ENCODE data around the gene PLAC8L1.
A peak's percentile ranks its signal among the peaks of the same experiment; 100 is the strongest.
"Not testable (repeated sequence)": the region's sequence is repeated elsewhere in the genome, so short reads cannot be mapped to it uniquely, and the experiment has no call there.

The PLAC8L1 gene, protein sequence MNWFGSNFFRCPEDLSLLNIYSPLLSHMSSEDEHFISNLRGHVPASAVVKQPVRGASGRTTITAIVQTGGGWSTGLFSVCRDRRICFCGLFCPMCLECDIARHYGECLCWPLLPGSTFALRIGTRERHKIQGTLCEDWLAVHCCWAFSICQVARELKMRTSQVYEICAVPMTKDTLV

DNA sequence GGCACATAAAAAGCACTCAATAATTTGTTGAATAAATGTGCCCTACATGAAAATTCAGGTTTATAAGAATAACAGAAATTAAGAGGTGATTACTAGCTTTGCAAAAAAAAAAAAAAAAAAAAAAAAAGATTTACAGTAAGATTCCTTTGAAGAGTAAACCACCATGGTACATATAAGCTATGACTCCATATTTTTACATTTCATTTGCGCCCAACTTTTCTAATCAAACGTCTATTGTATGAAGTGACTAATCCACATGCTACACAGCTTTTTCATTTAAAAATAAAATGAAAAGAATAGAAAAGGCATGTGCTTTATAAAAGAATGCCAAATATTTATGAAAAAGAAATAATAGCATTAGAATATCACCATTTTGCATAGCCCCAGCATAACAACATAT, at the start of gene PLAC8L1:
TSS of gene PLAC8L1 (minus strand) at position 101 of the 400 bp plus-strand sequence. CDS start 1,266 bp downstream, outside the sequence.
- FAIRE-seq (no peak), DNase-seq (ENCODE audit: insufficient read length, low spot score) (no peak)

DNA sequence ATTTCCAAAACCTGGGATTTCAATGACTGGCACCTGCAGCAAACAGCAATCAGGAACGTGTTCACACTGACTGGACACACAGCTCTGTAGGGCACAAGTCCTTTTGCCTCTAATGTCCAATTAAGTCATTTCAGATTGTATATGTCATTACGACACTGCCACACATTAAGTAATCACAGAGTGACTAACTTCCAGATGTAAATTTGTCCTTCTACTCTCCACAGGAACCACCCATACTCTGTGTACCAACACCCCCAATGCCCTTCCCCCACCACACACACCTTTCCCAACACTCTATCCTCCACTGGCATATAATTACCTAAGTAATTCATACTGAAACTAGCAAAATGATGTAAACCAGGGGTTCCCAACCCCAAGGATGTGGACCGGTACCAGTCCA, 46.6 kb upstream of the PLAC8L1 start:
- DNase-seq (ENCODE audit: insufficient read length, low spot score) (no peak), FAIRE-seq (no peak)

GRCh38 chr5:146137967-146138403, 32.6 kb upstream of the PLAC8L1 start:
- FAIRE-seq (no peak), DNase-seq (ENCODE audit: insufficient read length, low spot score) (no peak)

GRCh38 chr5:146130440-146131045, 25.2 kb upstream of the PLAC8L1 start:
- FAIRE-seq (no peak), DNase-seq (ENCODE audit: insufficient read length, low spot score) (peak; percentile 7)

DNA sequence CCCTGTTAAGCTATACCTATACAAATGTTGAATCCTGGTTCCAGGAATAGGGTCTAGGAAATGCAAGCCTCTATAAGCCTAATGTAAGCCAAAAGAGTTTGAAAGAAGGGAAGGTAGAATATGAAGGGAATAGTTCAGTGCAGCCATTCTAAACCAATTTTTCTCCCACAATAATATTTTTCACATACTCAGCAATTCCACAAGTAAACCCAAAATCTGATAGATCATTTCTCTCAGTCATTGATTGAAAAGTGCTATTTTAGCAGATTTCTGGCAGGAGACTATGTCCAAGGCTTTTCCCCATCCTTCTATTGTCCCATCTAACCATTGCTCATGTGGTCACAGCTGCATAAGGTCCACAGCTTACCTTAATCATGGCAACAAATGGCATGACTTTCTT, 20.7 kb upstream of the PLAC8L1 start:
- no peak for FAIRE-seq
- no peak for DNase-seq (ENCODE audit: insufficient read length, low spot score)

GRCh38 chr5:146124580-146124979, 19.2 kb upstream of the PLAC8L1 start:
- FAIRE-seq (no peak), DNase-seq (ENCODE audit: insufficient read length, low spot score) (no peak)

- DNase-seq (ENCODE audit: insufficient read length, low spot score); FAIRE-seq: not testable (repeated sequence)
Observed at GRCh38 chr5:146121451-146121850, 16.1 kb upstream of the PLAC8L1 start.

DNA sequence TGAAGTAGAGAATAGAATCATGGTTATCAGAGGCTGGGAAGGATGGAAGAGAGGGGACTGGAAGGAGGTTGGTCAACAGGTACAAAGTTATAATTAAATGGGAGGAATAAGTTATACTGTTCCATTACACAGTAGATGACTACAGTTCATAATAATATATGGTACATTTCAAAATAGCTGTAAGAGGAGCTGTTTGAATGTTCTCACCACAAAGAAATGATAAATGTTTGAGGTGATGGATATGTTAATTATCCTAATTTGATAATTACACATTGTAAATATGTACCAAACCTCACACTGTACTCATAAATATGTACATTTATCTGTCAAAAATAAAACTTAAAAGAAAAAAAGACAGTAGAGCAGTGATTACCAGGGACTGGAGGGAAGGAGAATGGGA, 12.9 kb upstream of the PLAC8L1 start:
- FAIRE-seq (no peak), DNase-seq (ENCODE audit: insufficient read length, low spot score) (no peak)

DNA sequence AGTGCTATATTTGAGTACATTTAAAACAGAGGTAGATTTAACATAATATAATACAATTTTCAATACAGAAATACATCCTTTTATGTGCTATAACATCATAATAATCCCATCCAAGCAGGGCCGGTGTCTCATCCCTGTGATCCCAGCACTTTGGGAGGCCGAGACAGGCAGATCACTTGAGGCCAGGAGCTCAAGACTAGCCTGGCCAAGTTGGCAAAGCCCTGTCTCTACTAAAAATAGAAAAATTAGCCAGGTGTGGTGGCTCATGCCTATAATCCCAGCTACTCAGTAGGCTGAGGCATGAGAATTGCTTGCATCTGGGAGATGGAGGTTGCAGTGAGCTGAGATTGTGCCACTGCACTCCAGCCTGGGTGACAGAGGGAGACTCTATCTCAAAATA, 11.8 kb upstream of the PLAC8L1 start:
- not testable (repeated sequence) for FAIRE-seq; DNase-seq (ENCODE audit: insufficient read length, low spot score)

GRCh38 chr5:146116361-146116760, 11.0 kb upstream of the PLAC8L1 start:
- FAIRE-seq (no peak), DNase-seq (ENCODE audit: insufficient read length, low spot score) (no peak)

GRCh38 chr5:146112476-146112875, 7.1 kb upstream of the PLAC8L1 start:
- no peak for FAIRE-seq

GRCh38 chr5:146111409-146111808, 6.0 kb upstream of the PLAC8L1 start:
- FAIRE-seq (no peak), DNase-seq (ENCODE audit: insufficient read length, low spot score) (no peak)

More at GRCh38 chr5:146112476-146112875, 7.1 kb upstream of the PLAC8L1 start:
- DNase-seq (ENCODE audit: insufficient read length, low spot score): no peak

GRCh38 chr5:146109379-146109778, 4.0 kb upstream of the PLAC8L1 start:
- FAIRE-seq: no peak
- DNase-seq (ENCODE audit: insufficient read length, low spot score): no peak

DNA sequence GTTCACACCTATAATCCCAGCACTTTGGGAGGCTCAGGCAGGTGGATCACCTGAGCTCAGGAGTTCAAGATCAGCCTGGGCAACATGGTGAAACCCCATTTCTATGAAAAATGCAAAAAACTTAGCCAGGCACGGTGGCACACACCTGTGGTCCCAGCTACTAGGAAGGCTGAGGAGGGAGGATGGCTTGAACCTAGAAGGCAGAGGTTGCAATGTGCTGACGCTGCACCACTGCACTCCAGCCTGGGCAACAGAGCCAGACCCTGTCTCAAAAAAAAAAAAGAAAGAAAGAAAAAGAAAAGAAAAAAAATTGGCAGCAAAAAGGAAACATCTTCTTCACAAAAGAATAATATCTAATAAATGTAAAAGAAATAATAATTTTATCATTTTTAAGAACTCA, 3.5 kb upstream of the PLAC8L1 start:
- DNase-seq (ENCODE audit: insufficient read length, low spot score); FAIRE-seq: not testable (repeated sequence)

GRCh38 chr5:146107901-146108300, 2.5 kb upstream of the PLAC8L1 start:
- FAIRE-seq (no peak), DNase-seq (ENCODE audit: insufficient read length, low spot score) (no peak)

DNA sequence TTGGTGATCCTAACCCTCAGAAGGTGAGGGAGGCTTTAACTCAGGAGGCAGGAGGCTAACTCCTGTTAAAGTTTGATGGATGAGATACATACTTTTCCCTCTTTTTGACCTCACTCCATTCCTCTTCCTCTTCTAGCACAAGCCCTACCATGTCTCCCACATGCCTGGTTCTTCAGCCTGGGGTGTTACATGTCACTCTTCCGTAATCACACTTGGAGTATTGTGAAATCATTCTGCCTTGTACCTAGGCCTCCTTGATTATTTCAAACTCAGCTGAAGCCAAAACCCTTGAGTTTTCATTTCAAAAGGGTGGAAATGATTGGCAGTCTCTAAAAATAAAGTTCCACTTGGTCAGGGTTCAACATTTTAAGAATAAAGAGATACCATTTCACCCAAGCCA, 1.8 kb downstream of the PLAC8L1 start:
- DNase-seq (ENCODE audit: insufficient read length, low spot score): no peak
- FAIRE-seq: no peak

- DNase-seq (ENCODE audit: insufficient read length, low spot score) (no peak), FAIRE-seq (no peak)
Observed at GRCh38 chr5:146101646-146102045, 3.7 kb downstream of the PLAC8L1 start.

- no peak for FAIRE-seq
- DNase-seq (ENCODE audit: insufficient read length, low spot score): no peak
Observed at GRCh38 chr5:146098047-146098446, 7.3 kb downstream of the PLAC8L1 start.

DNA sequence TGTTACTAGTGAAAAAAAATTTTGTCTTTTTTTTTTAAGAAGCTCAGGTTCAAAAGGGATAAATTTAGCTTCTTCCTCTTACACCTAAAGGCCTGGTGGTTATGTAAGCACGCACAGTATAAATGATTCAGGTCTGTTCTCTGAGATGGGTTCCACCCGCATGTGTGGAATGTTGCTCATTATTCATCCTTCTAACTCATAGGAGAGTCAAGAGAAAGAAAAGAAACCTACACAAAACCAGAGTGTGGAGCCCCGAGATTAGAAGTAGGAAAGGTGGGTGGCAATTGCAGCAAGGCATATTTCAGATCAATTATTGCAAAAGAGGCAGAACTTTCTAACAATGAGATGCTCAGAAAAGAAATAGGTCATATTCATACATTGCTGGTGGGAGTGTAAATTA, 13.5 kb downstream of the PLAC8L1 start:
- FAIRE-seq: no peak
- no peak for DNase-seq (ENCODE audit: insufficient read length, low spot score)

- no peak for FAIRE-seq
- no peak for DNase-seq (ENCODE audit: insufficient read length, low spot score)
Observed at GRCh38 chr5:146089287-146089686, 16.1 kb downstream of the PLAC8L1 start.

DNA sequence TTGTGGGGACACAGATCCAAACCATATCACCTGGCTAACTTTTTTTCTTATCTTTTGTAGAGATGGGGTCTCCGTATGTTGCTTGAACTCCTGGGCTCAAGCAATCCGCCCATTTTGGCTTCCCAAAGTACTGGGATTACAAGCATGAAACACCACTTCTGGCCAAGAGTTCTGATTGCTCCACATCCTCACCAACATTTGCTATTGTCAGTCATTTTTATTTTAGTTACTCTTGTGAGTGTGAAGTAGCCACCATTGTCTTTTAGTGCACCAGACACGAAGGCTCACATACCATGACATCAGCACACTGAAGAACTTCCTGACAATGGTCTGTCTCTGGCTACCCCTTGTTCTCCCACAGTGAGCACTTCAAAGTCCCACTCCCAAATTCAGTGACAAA, 17.3 kb downstream of the PLAC8L1 start:
- FAIRE-seq (no peak), DNase-seq (ENCODE audit: insufficient read length, low spot score) (no peak)

- DNase-seq (ENCODE audit: insufficient read length, low spot score) (no peak), FAIRE-seq (no peak)
Observed at GRCh38 chr5:146084376-146084775, 21.0 kb downstream of the PLAC8L1 start.

DNA sequence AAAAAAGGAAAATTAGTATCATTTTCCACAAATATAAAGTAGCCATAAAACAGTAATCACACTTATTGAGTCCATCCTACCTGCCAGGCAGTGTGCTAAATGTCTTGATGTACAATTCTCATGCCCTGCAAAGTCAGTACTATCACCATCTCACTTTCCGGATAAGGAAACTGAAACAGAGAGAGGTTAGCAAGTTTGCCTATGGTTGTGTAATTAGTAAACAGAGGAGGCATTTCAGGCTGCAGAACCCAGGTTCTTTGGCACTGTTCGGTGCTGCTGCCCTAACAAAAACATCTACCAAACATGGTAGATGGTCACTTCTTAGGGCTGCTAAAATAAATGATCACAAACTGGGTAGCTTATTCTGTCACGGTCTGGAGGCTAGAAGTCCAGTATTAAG, 22.6 kb downstream of the PLAC8L1 start:
- DNase-seq (ENCODE audit: insufficient read length, low spot score): no peak
- FAIRE-seq: no peak
